K562 (cell line): Measurements from ENCODE around the gene VPS9D1. TPM values are rescaled to one million over a fixed set of nuclear protein-coding genes. Genes with fewer than 3 reads are reported as not detected.

Experiments
- BHLHE40 ChIP-seq: IDR thresholded peaks from 2 replicates; pipeline ENCODE4 v1.6.1; 2011; ENCODE audit warnings: low read length, improper control_type of control experiment
- CBFA2T3 ChIP-seq: fragments of 450-650 bp; IDR thresholded peaks from 2 replicates; pipeline ENCODE4 v1.6.1; 2017
- DIDO1 ChIP-seq: fragments of 450-650 bp; IDR thresholded peaks from 2 replicates; pipeline ENCODE4 v1.6.1; 2016; ENCODE audit warnings: low read depth, missing biosample characterization, missing genetic modification characterization
- HMG20A ChIP-seq: fragments of 450-650 bp; formaldehyde crosslinking; conservative IDR thresholded peaks from 2 replicates; pipeline ENCODE4 v1.4.0; 2020; ENCODE audit warnings: mild to moderate bottlenecking, mixed read lengths
- NEUROD1 ChIP-seq: fragments of 150-350 bp; IDR thresholded peaks from 2 replicates; pipeline ENCODE4 v1.6.1; 2014; ENCODE audit warnings: borderline replicate concordance, low read length, low read depth; ENCODE audit not compliant: partially characterized antibody
- NUFIP1 ChIP-seq: fragments of 450-650 bp; IDR thresholded peaks from 2 replicates; pipeline ENCODE4 v1.6.1; 2018; ENCODE audit not compliant: partially characterized antibody
- PTTG1 ChIP-seq: fragments of 450-650 bp; IDR thresholded peaks from 2 replicates; pipeline ENCODE4 v1.6.1; 2016; ENCODE audit warnings: low read depth, mild to moderate bottlenecking, missing genetic modification characterization, missing compliant biosample characterization
- SMARCE1 ChIP-seq: fragments of 450-650 bp; IDR thresholded peaks from 2 replicates; pipeline ENCODE4 v1.7.1; 2016; ENCODE audit warnings: mild to moderate bottlenecking
- ZFP1 ChIP-seq: fragments of 450-650 bp; formaldehyde crosslinking; IDR thresholded peaks from 2 replicates; pipeline ENCODE4 v1.4.0; 2020; ENCODE audit warnings: mild to moderate bottlenecking, mixed read lengths
- polyA plus RNA-seq, 8 experiments: library from polyadenylated mRNA; depleted of rRNA in 4 of 8; stranded (reverse) in 5 of 8; unstranded in 3 of 8; fragments of >200 nt; fragmentation: Nextera tagmentation in 2 of 8; fragmentation: Illumina TruSeq in 1 of 8; extraction: Ambion mirVana in 2 of 8; extraction: Trizol in 1 of 8; gene quantifications; 2 replicates each; pipeline versions ENCODE4 v1.2.1 to v1.2.3, GENCODE V29; 2011 to 2014; ENCODE audit warnings: inconsistent platforms in 1 of 8, missing spikeins in 1 of 8
- total RNA-seq, 7 experiments: library from RNA; depleted of rRNA in 6 of 7; stranded (reverse); fragments of >200 nt in 6 of 7; fragmentation: Illumina TruSeq in 2 of 7; extraction: Trizol in 2 of 7; gene quantifications; 2 replicates each; pipeline versions ENCODE4 v1.2.1 to v1.2.3, GENCODE V29; 2011 to 2021; ENCODE audit warnings: low replicate concordance in 1 of 7
- TF ChIP-seq, protein P1 (sequence below): sonication (generic); formaldehyde crosslinking; IDR thresholded peaks from 2 replicates; pipeline ENCODE4 v1.8.1; 2022; ENCODE audit warnings: missing genetic modification reagents
- TF ChIP-seq, protein P2 (sequence below): sonication (generic); formaldehyde crosslinking; IDR thresholded peaks from 2 replicates; pipeline ENCODE4 v1.8.1; 2023; ENCODE audit warnings: mild to moderate bottlenecking, missing genetic modification reagents
- TF ChIP-seq, protein P3 (sequence below): fragments of 200-400 bp; formaldehyde crosslinking; IDR thresholded peaks from 2 replicates; pipeline ENCODE4 v1.6.1; 2017; ENCODE audit warnings: mild to moderate bottlenecking, low read depth, low read length, moderate library complexity
- TF ChIP-seq, protein P4 (sequence below), 2 experiments: fragments of 450-650 bp; formaldehyde crosslinking in 1 of 2; IDR thresholded peaks; 2 replicates each; pipeline versions ENCODE4 v1.4.0 to v1.6.1; 2014 to 2020; ENCODE audit warnings: mild to moderate bottlenecking in 2 of 2, borderline replicate concordance in 1 of 2, low read depth in 1 of 2

VPS9D1 gene
- total and polyA plus RNA-seq, 9 of the 15 experiments (the other 6 are each of a cell fraction or from before 2014, with no cell fraction given) = 0.33 to 3.1 (median 1.1) TPM

DNA sequence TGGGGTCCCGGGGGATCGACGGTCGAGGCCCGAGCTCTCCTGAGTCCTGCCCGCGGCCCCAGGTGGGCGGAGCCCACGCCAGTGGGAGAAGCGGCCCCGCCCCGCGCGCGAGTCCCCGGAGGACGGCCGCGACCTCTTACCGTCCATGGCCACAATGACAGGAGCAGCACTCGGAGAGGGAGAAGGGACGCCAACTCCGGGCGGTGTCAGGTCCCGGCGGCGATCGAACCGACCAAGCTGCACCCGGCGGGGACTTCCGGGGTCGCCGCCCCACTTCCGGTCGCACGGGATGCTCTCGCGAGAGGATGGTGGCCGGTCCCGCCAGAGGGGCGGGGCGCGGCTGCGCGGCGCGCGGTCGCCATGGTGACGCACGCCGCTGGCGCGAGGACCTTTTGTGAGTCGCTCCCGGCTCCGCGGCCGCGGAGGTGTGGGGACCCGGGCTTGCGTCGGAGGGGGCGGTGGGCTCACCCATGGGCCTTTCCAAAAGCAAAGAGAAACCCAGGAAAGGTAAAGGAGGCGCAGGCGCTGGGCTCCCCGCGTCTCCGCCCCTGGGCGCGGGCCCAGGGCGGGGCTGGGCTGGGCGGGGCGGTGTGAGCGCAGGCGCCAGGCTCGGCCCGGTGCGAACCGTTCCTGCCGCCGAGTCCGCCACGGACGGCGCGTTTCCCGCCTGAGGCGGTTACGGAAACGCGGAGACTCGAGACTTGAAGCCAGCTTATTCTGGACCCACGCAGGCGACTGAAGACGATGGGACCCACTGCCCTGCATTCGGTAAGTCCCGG is 63.1 kb downstream of the VPS9D1 start, which contains the start of the genes CHMP1A and SPATA33 (continued):
- TF ChIP-seq, protein P1, sequence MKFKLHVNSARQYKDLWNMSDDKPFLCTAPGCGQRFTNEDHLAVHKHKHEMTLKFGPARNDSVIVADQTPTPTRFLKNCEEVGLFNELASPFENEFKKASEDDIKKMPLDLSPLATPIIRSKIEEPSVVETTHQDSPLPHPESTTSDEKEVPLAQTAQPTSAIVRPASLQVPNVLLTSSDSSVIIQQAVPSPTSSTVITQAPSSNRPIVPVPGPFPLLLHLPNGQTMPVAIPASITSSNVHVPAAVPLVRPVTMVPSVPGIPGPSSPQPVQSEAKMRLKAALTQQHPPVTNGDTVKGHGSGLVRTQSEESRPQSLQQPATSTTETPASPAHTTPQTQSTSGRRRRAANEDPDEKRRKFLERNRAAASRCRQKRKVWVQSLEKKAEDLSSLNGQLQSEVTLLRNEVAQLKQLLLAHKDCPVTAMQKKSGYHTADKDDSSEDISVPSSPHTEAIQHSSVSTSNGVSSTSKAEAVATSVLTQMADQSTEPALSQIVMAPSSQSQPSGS = no peak
- TF ChIP-seq PTTG1 (tag) (no peak), HMG20A (CRISPR knock-in tag) (no peak), NUFIP1 (no peak), DIDO1 (tag) (no peak), SMARCE1 (no peak), ZFP1 (CRISPR knock-in tag) (no peak), CBFA2T3 (no peak), NEUROD1 (peak; percentile 29), BHLHE40 (0 out of 2 replicates have a peak, but pooled peaks have one; percentile 29)
- TF ChIP-seq, protein P2, sequence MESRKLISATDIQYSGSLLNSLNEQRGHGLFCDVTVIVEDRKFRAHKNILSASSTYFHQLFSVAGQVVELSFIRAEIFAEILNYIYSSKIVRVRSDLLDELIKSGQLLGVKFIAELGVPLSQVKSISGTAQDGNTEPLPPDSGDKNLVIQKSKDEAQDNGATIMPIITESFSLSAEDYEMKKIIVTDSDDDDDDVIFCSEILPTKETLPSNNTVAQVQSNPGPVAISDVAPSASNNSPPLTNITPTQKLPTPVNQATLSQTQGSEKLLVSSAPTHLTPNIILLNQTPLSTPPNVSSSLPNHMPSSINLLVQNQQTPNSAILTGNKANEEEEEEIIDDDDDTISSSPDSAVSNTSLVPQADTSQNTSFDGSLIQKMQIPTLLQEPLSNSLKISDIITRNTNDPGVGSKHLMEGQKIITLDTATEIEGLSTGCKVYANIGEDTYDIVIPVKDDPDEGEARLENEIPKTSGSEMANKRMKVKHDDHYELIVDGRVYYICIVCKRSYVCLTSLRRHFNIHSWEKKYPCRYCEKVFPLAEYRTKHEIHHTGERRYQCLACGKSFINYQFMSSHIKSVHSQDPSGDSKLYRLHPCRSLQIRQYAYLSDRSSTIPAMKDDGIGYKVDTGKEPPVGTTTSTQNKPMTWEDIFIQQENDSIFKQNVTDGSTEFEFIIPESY (CRISPR knock-in tag) = peak; percentile 26
- TF ChIP-seq, protein P3, sequence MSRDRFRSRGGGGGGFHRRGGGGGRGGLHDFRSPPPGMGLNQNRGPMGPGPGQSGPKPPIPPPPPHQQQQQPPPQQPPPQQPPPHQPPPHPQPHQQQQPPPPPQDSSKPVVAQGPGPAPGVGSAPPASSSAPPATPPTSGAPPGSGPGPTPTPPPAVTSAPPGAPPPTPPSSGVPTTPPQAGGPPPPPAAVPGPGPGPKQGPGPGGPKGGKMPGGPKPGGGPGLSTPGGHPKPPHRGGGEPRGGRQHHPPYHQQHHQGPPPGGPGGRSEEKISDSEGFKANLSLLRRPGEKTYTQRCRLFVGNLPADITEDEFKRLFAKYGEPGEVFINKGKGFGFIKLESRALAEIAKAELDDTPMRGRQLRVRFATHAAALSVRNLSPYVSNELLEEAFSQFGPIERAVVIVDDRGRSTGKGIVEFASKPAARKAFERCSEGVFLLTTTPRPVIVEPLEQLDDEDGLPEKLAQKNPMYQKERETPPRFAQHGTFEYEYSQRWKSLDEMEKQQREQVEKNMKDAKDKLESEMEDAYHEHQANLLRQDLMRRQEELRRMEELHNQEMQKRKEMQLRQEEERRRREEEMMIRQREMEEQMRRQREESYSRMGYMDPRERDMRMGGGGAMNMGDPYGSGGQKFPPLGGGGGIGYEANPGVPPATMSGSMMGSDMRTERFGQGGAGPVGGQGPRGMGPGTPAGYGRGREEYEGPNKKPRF = no peak
- TF ChIP-seq, protein P4, sequence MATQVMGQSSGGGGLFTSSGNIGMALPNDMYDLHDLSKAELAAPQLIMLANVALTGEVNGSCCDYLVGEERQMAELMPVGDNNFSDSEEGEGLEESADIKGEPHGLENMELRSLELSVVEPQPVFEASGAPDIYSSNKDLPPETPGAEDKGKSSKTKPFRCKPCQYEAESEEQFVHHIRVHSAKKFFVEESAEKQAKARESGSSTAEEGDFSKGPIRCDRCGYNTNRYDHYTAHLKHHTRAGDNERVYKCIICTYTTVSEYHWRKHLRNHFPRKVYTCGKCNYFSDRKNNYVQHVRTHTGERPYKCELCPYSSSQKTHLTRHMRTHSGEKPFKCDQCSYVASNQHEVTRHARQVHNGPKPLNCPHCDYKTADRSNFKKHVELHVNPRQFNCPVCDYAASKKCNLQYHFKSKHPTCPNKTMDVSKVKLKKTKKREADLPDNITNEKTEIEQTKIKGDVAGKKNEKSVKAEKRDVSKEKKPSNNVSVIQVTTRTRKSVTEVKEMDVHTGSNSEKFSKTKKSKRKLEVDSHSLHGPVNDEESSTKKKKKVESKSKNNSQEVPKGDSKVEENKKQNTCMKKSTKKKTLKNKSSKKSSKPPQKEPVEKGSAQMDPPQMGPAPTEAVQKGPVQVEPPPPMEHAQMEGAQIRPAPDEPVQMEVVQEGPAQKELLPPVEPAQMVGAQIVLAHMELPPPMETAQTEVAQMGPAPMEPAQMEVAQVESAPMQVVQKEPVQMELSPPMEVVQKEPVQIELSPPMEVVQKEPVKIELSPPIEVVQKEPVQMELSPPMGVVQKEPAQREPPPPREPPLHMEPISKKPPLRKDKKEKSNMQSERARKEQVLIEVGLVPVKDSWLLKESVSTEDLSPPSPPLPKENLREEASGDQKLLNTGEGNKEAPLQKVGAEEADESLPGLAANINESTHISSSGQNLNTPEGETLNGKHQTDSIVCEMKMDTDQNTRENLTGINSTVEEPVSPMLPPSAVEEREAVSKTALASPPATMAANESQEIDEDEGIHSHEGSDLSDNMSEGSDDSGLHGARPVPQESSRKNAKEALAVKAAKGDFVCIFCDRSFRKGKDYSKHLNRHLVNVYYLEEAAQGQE (IDR thresholded peaks at IDR 0.05; ENCODE audit: borderline replicate concordance) = no peak
- TF ChIP-seq, protein P4 (CRISPR knock-in tag; IDR thresholded peaks at IDR 0.05; ENCODE audit: low read depth) = peak; percentile 73; the same call in 1 of the 2 replicates
